Breast epithelium (tissue), 4 donors: ENCODE measurements around the gene SPINDOC. TPM values are rescaled to one million over a fixed set of nuclear protein-coding genes. Genes with fewer than 3 reads are reported as not detected.

Experiments
- DNase-seq, 2 donors: peaks; one replicate each; pipeline ENCODE4 v3.0.0-alpha.2; 2019; ENCODE audit warnings: low spot score in 2 of 2
- H3K27ac ChIP-seq, 2 donors: fragments of 200-600 bp; sonication (generic) in 1 of 2; one replicate each; pipeline ENCODE4 v1.5.1; 2016 to 2019; ENCODE audit warnings: mild to moderate bottlenecking in 1 of 2
- H3K27me3 ChIP-seq, 2 donors: fragments of 200-600 bp; sonication (generic) in 1 of 2; one replicate each; pipeline versions ENCODE4 v1.5.1 to v1.6.0; 2017 to 2019; ENCODE audit warnings: control low read depth in 1 of 2, mild to moderate bottlenecking in 1 of 2
- H3K36me3 ChIP-seq: fragments of 200-600 bp; one replicate; pipeline ENCODE4 v1.5.1; 2019
- H3K4me1 ChIP-seq, 2 donors: fragments of 200-600 bp; sonication (generic); one replicate each; pipeline ENCODE4 v1.5.1; 2016 to 2019; ENCODE audit warnings: control low read depth in 1 of 2
- H3K4me3 ChIP-seq, 3 donors: fragments of 200-600 bp; sonication (generic); 1 replicate in 2 of 3; 2 replicates in 1 of 3; pipeline ENCODE4 v1.5.1; 2016 to 2019; ENCODE audit warnings: mild to moderate bottlenecking in 3 of 3, moderate library complexity in 2 of 3
- H3K9me3 ChIP-seq, 2 donors: fragments of 200-600 bp; sonication (generic) in 1 of 2; one replicate each; pipeline ENCODE4 v1.5.1; 2016 to 2019; ENCODE audit warnings: control low read depth in 1 of 2
- CTCF ChIP-seq, 3 donors: fragments of 450-650 bp; IDR thresholded peaks; one replicate each; pipeline ENCODE4 v1.5.1; 2016 to 2017; ENCODE audit warnings: antibody characterized with exemption in 3 of 3, mild to moderate bottlenecking in 3 of 3, moderate library complexity in 3 of 3
- POLR2A ChIP-seq: fragments of 450-650 bp; IDR thresholded peaks from one replicate; pipeline ENCODE4 v1.6.1; 2016; ENCODE audit warnings: antibody characterized with exemption, mild to moderate bottlenecking, moderate library complexity
- POLR2AphosphoS5 ChIP-seq, 3 donors: sonication (generic); formaldehyde crosslinking; IDR thresholded peaks; one replicate each; pipeline ENCODE4 v1.6.1; 2017; ENCODE audit warnings: antibody characterized with exemption in 3 of 3
- intact Hi-C: fragments of 100-400 bp; cut with DNase I; formaldehyde crosslinking; loops from one replicate; pipeline ENCODE4 v1.15.1; 2023; ENCODE audit warnings: low total_unique reads
- total RNA-seq, 3 donors: library from RNA; depleted of rRNA; stranded (reverse); fragments of >200 nt; gene quantifications; one replicate each; pipeline ENCODE4 v1.1.0, GENCODE V29; 2016

The SPINDOC gene
- total RNA-seq, 3 donors from 2014 or later, result 4.8 to 13.8 (median 12.1) TPM

- H3K9me3 ChIP-seq, result no peaks in the 10 kb centered on the region
- intact Hi-C loops, result no loop called here
- TF ChIP-seq POLR2A, result no peak
- no peak for TF ChIP-seq CTCF (IDR thresholded peaks at IDR 0.05)
- TF ChIP-seq POLR2AphosphoS5 (IDR thresholded peaks at IDR 0.05), result no peak
- H3K4me3 ChIP-seq, result no peak overlapping the region
- H3K27me3 ChIP-seq, result no peaks in the 10 kb centered on the region
- H3K36me3 ChIP-seq, result no peaks in the 10 kb centered on the region
- H3K27ac ChIP-seq, result no peak overlapping the region
- DNase-seq, result no peak
- no peaks in the 10 kb centered on the region for H3K4me1 ChIP-seq
Measured at GRCh38 chr11:63775191-63775590, 38.1 kb upstream of the SPINDOC start.

GRCh38 chr11:63779039-63779438 lies 34.2 kb upstream of the SPINDOC start:
- H3K4me3 ChIP-seq, result no peak overlapping the region
- H3K9me3 ChIP-seq, result no peaks in the 10 kb centered on the region
- no peak overlapping the region for H3K27ac ChIP-seq
- H3K4me1 ChIP-seq, result no peaks in the 10 kb centered on the region
- no peak for DNase-seq
- intact Hi-C loops, result no loop called here
- no peaks in the 10 kb centered on the region for H3K36me3 ChIP-seq
- no peaks in the 10 kb centered on the region for H3K27me3 ChIP-seq
- TF ChIP-seq POLR2A, result no peak

GRCh38 chr11:63782749-63783148 lies 30.5 kb upstream of the SPINDOC start:
- H3K36me3 ChIP-seq, result no peaks in the 10 kb centered on the region
- H3K27ac ChIP-seq, result no peak overlapping the region
- no peaks in the 10 kb centered on the region for H3K9me3 ChIP-seq
- H3K4me1 ChIP-seq, result no peaks in the 10 kb centered on the region
- intact Hi-C loops, result no loop called here
- no peaks in the 10 kb centered on the region for H3K27me3 ChIP-seq
- DNase-seq, result no peak
- no peak for TF ChIP-seq POLR2A
- no peak for TF ChIP-seq CTCF (IDR thresholded peaks at IDR 0.05)
- TF ChIP-seq POLR2AphosphoS5 (IDR thresholded peaks at IDR 0.05), result no peak
- H3K4me3 ChIP-seq, result no peak overlapping the region

- Histone ChIP-seq H3K36me3 (no peaks in the 10 kb centered on the region), H3K9me3 (no peaks in the 10 kb centered on the region), H3K4me3 (no peak overlapping the region), H3K4me1 (no peaks in the 10 kb centered on the region), H3K27ac (no peak overlapping the region), H3K27me3 (no peaks in the 10 kb centered on the region)
- intact Hi-C loops, result no loop called here
- TF ChIP-seq CTCF (IDR thresholded peaks at IDR 0.05) (no peak), POLR2AphosphoS5 (IDR thresholded peaks at IDR 0.05) (no peak), POLR2A (no peak)
- DNase-seq, result no peak
Measured at GRCh38 chr11:63783925-63784592, 29.2 kb upstream of the SPINDOC start.

GRCh38 chr11:63785823-63786222 lies 27.4 kb upstream of the SPINDOC start:
- Histone ChIP-seq H3K4me1 (no peaks in the 10 kb centered on the region), H3K27ac (no peak overlapping the region), H3K9me3 (peaks cover 0 to 3% of the 10 kb centered on the region in 2 donors), H3K4me3 (no peak overlapping the region), H3K36me3 (no peaks in the 10 kb centered on the region), H3K27me3 (no peaks in the 10 kb centered on the region)
- no peak for DNase-seq
- intact Hi-C loops, result no loop called here
- TF ChIP-seq CTCF (IDR thresholded peaks at IDR 0.05), result no peak
- TF ChIP-seq POLR2A, result no peak
- no peak for TF ChIP-seq POLR2AphosphoS5 (IDR thresholded peaks at IDR 0.05)
